ENCODE measurements around the gene ZP1. TPM values are rescaled to one million over a fixed set of nuclear protein-coding genes. Genes with fewer than 3 reads are reported as not detected.

The ZP1 gene
- total and polyA plus RNA-seq, 2 of the 13 experiments (the other 11 are each of a cell fraction or from before 2014, with no cell fraction given), result 0.16 TPM; not detected in 1

GRCh38 chr11:60860943-60861342, 6.4 kb upstream of the ZP1 start (continued):
- TF ChIP-seq ZBTB49 (CRISPR knock-in tag; IDR thresholded peaks at IDR 0.05; ENCODE audit: borderline replicate concordance) (no peak), KLF9 (CRISPR knock-in tag; IDR thresholded peaks at IDR 0.05; ENCODE audit: low read depth) (no peak)

- no peak overlapping the region for H3K4me2 ChIP-seq (ENCODE audit: low read depth, low read length)
- H3K79me2 ChIP-seq (ENCODE audit: insufficient read depth, low read length), result no peaks in the 10 kb centered on the region
- ChIA-PET CTCF (ENCODE audit: low intra/inter-chr PET ratio, low total read pairs) (no interaction called here), POLR2A (no interaction called here)
- no peaks in the 10 kb centered on the region for H4K20me1 ChIP-seq (ENCODE audit: insufficient read depth, low read length)
- no peaks in the 10 kb centered on the region for H3K9me3 ChIP-seq (ENCODE audit: low read length)
- in situ Hi-C loops (cut with HindIII; ENCODE audit: extremely low pct_ligation_motif_present, low pct_unique_long_range_greater_than_20kb), result no loop called here
- H3K9ac ChIP-seq (ENCODE audit: insufficient read depth, low read depth, low read length), result no peak overlapping the region
- TF ChIP-seq MED1 (CRISPR knock-in tag; IDR thresholded peaks at IDR 0.05) (no peak), TRIM22 (IDR thresholded peaks at IDR 0.05) (no peak), CCAR2 (optimal IDR thresholded peaks at IDR 0.05; ENCODE audit: low read depth, low read length) (no peak), NPAS2 (CRISPR knock-in tag; IDR thresholded peaks at IDR 0.05; ENCODE audit: borderline replicate concordance) (no peak), POLR2AphosphoS5 (IDR thresholded peaks at IDR 0.05; ENCODE audit: low read depth, low read length) (no peak), FOXK1 (CRISPR knock-in tag; IDR thresholded peaks at IDR 0.05; ENCODE audit: borderline replicate concordance, low read depth) (no peak), ARNT2 (CRISPR knock-in tag; IDR thresholded peaks at IDR 0.05; ENCODE audit: low read depth) (no peak), MEIS2 (CRISPR knock-in tag; IDR thresholded peaks at IDR 0.05) (no peak), SATB2 (CRISPR knock-in tag; IDR thresholded peaks at IDR 0.05) (no peak), ZNF569 (CRISPR knock-in tag; IDR thresholded peaks at IDR 0.05; ENCODE audit: borderline replicate concordance) (no peak)
- TF ChIP-seq, protein P1, sequence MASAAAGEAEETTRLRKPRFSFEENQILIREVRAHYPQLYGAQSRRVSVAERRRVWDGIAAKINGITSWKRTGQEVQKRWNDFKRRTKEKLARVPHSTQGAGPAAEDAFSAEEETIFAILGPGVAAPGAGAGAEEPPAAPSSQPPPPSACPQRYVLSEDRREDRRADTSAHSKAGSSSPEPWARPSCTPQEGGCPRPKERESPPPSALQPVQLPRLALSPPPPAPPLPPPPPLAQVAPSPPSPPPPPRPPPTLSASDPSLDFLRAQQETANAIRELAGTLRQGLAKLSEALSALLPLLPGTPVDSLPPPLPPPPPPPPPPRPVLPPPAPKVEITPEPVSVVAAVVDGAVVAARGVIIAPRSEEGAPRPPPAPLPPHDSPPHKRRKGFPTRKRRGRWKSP (CRISPR knock-in tag; IDR thresholded peaks at IDR 0.05), result no peak
- H3K27me3 ChIP-seq (ENCODE audit: control insufficient read depth in 1 of 2, insufficient read depth in 2 of 2, low read length in 2 of 2), result peaks cover 0 to 13% of the 10 kb centered on the region in 2 experiments; a peak in 2 of 5 replicates
- no peak for ATAC-seq
- intact Hi-C loops (cut with micrococcal nuclease; ENCODE audit: unreplicated experiment), result no loop called here
- H3K36me3 ChIP-seq (replicated peaks in 1 of 2; ENCODE audit: control insufficient read depth in 1 of 2, insufficient read depth in 2 of 2, low read length in 2 of 2), result no peaks in the 10 kb centered on the region
- no peak for DNase-seq (ENCODE audit: low spot score)
- BruUV-seq (replicated peaks), result no TSS peak
- H2AFZ ChIP-seq (ENCODE audit: low read length), result no peak overlapping the region
- no peak for FAIRE-seq
- H3K4me1 ChIP-seq (ENCODE audit: insufficient read depth, low read length), result peaks cover 43% of the 10 kb centered on the region
- H3K4me3 ChIP-seq (replicated peaks in 1 of 3; ENCODE audit: insufficient read depth in 1 of 3, low read depth in 2 of 3, low read length in 3 of 3), result no peak overlapping the region
- H3K27ac ChIP-seq (ENCODE audit: extremely low read length, insufficient read depth, low read length), result no peak overlapping the region
- WGBS (ENCODE audit: low lambda C conversion rate), result 86% methylated on average over 9 of the region's 9 CpGs
Measured at GRCh38 chr11:60862171-60862570, 5.2 kb upstream of the ZP1 start.
